K562 (cell line): ENCODE data around the gene BANF2.

Experiments
- CBX1 ChIP-seq: sonication (generic); IDR thresholded peaks from 2 replicates; pipeline ENCODE4 v1.6.1; 2016; ENCODE audit warnings: antibody characterized with exemption, low read depth, mild to moderate bottlenecking
- SPI1 ChIP-seq: IDR thresholded peaks from 2 replicates; pipeline ENCODE4 v1.6.1; 2011; ENCODE audit warnings: low read depth, low read length, control low read depth, borderline replicate concordance
- TF ChIP-seq, protein P1 (sequence below), 3 experiments: fragments of 200-800 bp in 1 of 3; fragments of 250-450 bp in 1 of 3; fragments of 450-650 bp in 1 of 3; sonication (Bioruptor Pico) in 1 of 3; sonication (Bioruptor generic) in 1 of 3; formaldehyde crosslinking in 1 of 3; IDR thresholded peaks; 2 replicates each; pipeline versions ENCODE4 v1.6.1 to v1.8.0; 2016 to 2022; ENCODE audit warnings: mild to moderate bottlenecking in 2 of 3, missing genetic modification characterization in 2 of 3, missing compliant biosample characterization in 1 of 3, moderate library complexity in 1 of 3
- TF ChIP-seq, protein P2 (sequence below), 3 experiments: IDR thresholded peaks in 2 of 3; conservative IDR thresholded peaks in 1 of 3; 2 replicates each; pipeline ENCODE4 v1.5.1; 2011 to 2012; ENCODE audit warnings: low read length in 3 of 3, mild to moderate bottlenecking in 3 of 3, control low read depth in 2 of 3, improper control_type of control experiment in 1 of 3, inconsistent platforms in 1 of 3, low read depth in 1 of 3, mixed read lengths in 1 of 3, moderate library complexity in 1 of 3; ENCODE audit not compliant: insufficient read depth in 2 of 3

DNA sequence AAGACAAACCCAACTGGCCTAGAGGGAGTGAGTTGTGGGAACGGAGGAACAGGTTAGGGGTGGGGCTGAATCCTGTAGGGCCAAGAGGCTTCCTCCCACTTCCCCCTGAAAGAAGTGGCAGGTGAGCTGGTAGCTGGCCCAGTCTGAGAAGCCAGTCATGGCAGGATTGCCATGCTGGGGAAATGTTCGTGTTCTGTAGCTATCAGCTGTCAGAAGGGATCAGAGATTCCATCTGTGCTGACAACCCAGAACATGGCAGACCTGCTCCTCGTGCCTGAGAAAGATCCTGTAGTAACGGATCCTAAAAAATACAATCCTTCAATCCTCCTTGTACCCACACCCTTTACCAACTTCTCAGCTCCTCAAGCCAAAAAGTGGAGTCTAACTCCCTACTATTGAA lies 43.0 kb downstream of the BANF2 start:
- TF ChIP-seq, protein P1, sequence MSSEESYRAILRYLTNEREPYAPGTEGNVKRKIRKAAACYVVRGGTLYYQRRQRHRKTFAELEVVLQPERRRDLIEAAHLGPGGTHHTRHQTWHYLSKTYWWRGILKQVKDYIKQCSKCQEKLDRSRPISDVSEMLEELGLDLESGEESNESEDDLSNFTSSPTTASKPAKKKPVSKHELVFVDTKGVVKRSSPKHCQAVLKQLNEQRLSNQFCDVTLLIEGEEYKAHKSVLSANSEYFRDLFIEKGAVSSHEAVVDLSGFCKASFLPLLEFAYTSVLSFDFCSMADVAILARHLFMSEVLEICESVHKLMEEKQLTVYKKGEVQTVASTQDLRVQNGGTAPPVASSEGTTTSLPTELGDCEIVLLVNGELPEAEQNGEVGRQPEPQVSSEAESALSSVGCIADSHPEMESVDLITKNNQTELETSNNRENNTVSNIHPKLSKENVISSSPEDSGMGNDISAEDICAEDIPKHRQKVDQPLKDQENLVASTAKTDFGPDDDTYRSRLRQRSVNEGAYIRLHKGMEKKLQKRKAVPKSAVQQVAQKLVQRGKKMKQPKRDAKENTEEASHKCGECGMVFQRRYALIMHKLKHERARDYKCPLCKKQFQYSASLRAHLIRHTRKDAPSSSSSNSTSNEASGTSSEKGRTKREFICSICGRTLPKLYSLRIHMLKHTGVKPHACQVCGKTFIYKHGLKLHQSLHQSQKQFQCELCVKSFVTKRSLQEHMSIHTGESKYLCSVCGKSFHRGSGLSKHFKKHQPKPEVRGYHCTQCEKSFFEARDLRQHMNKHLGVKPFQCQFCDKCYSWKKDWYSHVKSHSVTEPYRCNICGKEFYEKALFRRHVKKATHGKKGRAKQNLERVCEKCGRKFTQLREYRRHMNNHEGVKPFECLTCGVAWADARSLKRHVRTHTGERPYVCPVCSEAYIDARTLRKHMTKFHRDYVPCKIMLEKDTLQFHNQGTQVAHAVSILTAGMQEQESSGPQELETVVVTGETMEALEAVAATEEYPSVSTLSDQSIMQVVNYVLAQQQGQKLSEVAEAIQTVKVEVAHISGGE (CRISPR knock-in tag; IDR thresholded peaks at IDR 0.05), result no peak
- TF ChIP-seq, protein P2, sequence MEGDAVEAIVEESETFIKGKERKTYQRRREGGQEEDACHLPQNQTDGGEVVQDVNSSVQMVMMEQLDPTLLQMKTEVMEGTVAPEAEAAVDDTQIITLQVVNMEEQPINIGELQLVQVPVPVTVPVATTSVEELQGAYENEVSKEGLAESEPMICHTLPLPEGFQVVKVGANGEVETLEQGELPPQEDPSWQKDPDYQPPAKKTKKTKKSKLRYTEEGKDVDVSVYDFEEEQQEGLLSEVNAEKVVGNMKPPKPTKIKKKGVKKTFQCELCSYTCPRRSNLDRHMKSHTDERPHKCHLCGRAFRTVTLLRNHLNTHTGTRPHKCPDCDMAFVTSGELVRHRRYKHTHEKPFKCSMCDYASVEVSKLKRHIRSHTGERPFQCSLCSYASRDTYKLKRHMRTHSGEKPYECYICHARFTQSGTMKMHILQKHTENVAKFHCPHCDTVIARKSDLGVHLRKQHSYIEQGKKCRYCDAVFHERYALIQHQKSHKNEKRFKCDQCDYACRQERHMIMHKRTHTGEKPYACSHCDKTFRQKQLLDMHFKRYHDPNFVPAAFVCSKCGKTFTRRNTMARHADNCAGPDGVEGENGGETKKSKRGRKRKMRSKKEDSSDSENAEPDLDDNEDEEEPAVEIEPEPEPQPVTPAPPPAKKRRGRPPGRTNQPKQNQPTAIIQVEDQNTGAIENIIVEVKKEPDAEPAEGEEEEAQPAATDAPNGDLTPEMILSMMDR (IDR thresholded peaks at IDR 0.05 in 2 of 3, conservative IDR thresholded peaks at IDR 0.05 in 1 of 3; ENCODE audit: insufficient read depth in 2 of 3, low read depth in 1 of 3, low read length in 3 of 3), result no peak
- no peak for TF ChIP-seq SPI1
- no peak for TF ChIP-seq CBX1
